HepG2 (cell line): ENCODE measurements around the gene IRF3. TPM values are rescaled to one million over a fixed set of nuclear protein-coding genes. Genes with fewer than 3 reads are reported as not detected.

Experiments
- ADNP ChIP-seq: sonication (generic); formaldehyde crosslinking; IDR thresholded peaks from 2 replicates; pipeline ENCODE4 v1.4.0; 2020; ENCODE audit warnings: missing genetic modification reagents
- CEBPG ChIP-seq: IDR thresholded peaks from 2 replicates; pipeline ENCODE4 v1.6.1; 2016
- ELF4 ChIP-seq: sonication (generic); formaldehyde crosslinking; IDR thresholded peaks from 2 replicates; pipeline ENCODE4 v1.5.0; 2020; ENCODE audit warnings: missing genetic modification reagents, mild to moderate bottlenecking, moderate library complexity, borderline replicate concordance
- FOXJ3 ChIP-seq: sonication (generic); formaldehyde crosslinking; IDR thresholded peaks from 2 replicates; pipeline ENCODE4 v1.4.0; 2020; ENCODE audit warnings: missing genetic modification reagents, mild to moderate bottlenecking, borderline replicate concordance
- GABPA ChIP-seq, 2 experiments: IDR thresholded peaks; 2 replicates each; pipeline ENCODE4 v1.6.1; 2011 to 2016; ENCODE audit warnings: low read depth in 2 of 2, low read length in 1 of 2, missing biosample characterization in 1 of 2, missing genetic modification characterization in 1 of 2
- HINFP ChIP-seq: sonication (generic); formaldehyde crosslinking; IDR thresholded peaks from 2 replicates; pipeline ENCODE4 v1.4.0; 2020; ENCODE audit warnings: low read depth, mild to moderate bottlenecking, missing genetic modification reagents
- KDM3A ChIP-seq: IDR thresholded peaks from 2 replicates; pipeline ENCODE4 v1.6.1; 2018; ENCODE audit warnings: low read depth, missing compliant biosample characterization
- NCOA1 ChIP-seq: sonication (generic); formaldehyde crosslinking; IDR thresholded peaks from 2 replicates; pipeline ENCODE4 v1.9.0; 2021; ENCODE audit warnings: missing genetic modification reagents
- NR1H2 ChIP-seq: sonication (generic); formaldehyde crosslinking; IDR thresholded peaks from 2 replicates; pipeline ENCODE4 v1.8.1; 2022; ENCODE audit warnings: low read depth, missing genetic modification reagents, borderline replicate concordance
- PHF20 ChIP-seq: sonication (generic); formaldehyde crosslinking; IDR thresholded peaks from 2 replicates; pipeline ENCODE4 v1.5.0; 2020; ENCODE audit warnings: mild to moderate bottlenecking, missing genetic modification reagents
- REST ChIP-seq, 2 experiments: IDR thresholded peaks; 2 replicates each; pipeline ENCODE4 v1.6.1; 2011 to 2012; ENCODE audit warnings: low read length in 2 of 2, borderline replicate concordance in 1 of 2, low read depth in 1 of 2, mild to moderate bottlenecking in 1 of 2, moderate library complexity in 1 of 2
- SIN3A ChIP-seq: IDR thresholded peaks from 2 replicates; pipeline ENCODE4 v1.6.1; 2011; ENCODE audit warnings: low read depth, mild to moderate bottlenecking, control low read depth, low read length, borderline replicate concordance
- SMC3 ChIP-seq: IDR thresholded peaks from 2 replicates; pipeline ENCODE4 v1.6.1; 2011; ENCODE audit warnings: low read length, improper control_type of control experiment
- SRF ChIP-seq: IDR thresholded peaks from 2 replicates; pipeline ENCODE4 v1.6.1; 2011; ENCODE audit warnings: mild to moderate bottlenecking, low read depth, low read length, moderate library complexity
- WIZ ChIP-seq: sonication (generic); formaldehyde crosslinking; IDR thresholded peaks from 2 replicates; pipeline ENCODE4 v1.5.1; 2020; ENCODE audit warnings: mild to moderate bottlenecking, missing genetic modification reagents
- ZNF143 ChIP-seq: sonication (generic); formaldehyde crosslinking; IDR thresholded peaks from 2 replicates; pipeline ENCODE4 v1.4.0; 2020; ENCODE audit warnings: missing genetic modification reagents
- ZNF558 ChIP-seq: sonication (generic); formaldehyde crosslinking; IDR thresholded peaks from 2 replicates; pipeline ENCODE4 v1.9.0; 2022; ENCODE audit warnings: mild to moderate bottlenecking, missing genetic modification reagents, borderline replicate concordance
- ZNF570 ChIP-seq: sonication (generic); formaldehyde crosslinking; IDR thresholded peaks from 2 replicates; pipeline ENCODE4 v1.4.0; 2020; ENCODE audit warnings: mild to moderate bottlenecking, missing genetic modification reagents, borderline replicate concordance
- polyA plus RNA-seq, 8 experiments: library from polyadenylated mRNA; depleted of rRNA in 3 of 8; stranded (reverse) in 7 of 8; unstranded in 1 of 8; fragments of >200 nt; fragmentation: Illumina TruSeq in 4 of 8; extraction: Trizol in 4 of 8; gene quantifications; 2 replicates each; pipeline versions ENCODE4 v1.2.1 to v1.2.3, GENCODE V29; 2011 to 2016; ENCODE audit warnings: low read depth in 4 of 8, missing spikeins in 1 of 8, mixed read lengths in 1 of 8; ENCODE audit not compliant: insufficient read depth in 1 of 8
- total RNA-seq, 5 experiments: library from RNA; depleted of rRNA; stranded (reverse); fragments of >200 nt; fragmentation: Illumina TruSeq; extraction: Trizol; gene quantifications; 2 replicates each; pipeline ENCODE4 v1.2.3, GENCODE V29; 2016; ENCODE audit warnings: low read depth in 1 of 5
- TF ChIP-seq, protein P1 (sequence below): sonication (generic); formaldehyde crosslinking; IDR thresholded peaks from 2 replicates; pipeline ENCODE4 v1.5.0; 2020; ENCODE audit warnings: mild to moderate bottlenecking, missing genetic modification reagents
- TF ChIP-seq, protein P2 (sequence below): sonication (generic); formaldehyde crosslinking; IDR thresholded peaks from 2 replicates; pipeline ENCODE4 v1.9.0; 2021; ENCODE audit warnings: missing genetic modification reagents, mild to moderate bottlenecking, borderline replicate concordance

IRF3 gene
- total and polyA plus RNA-seq, 2 of the 13 experiments (the other 11 are each of a cell fraction or from before 2014, with no cell fraction given): 61.9 to 65.5 TPM

GRCh38 chr19:49640113-49640898, 25.4 kb downstream of the IRF3 start, which contains the start of gene RRAS (continued):
- no peak for TF ChIP-seq ADNP
- TF ChIP-seq SIN3A: peak; percentile 65; the same call in 1 of the 2 replicates
- TF ChIP-seq ZNF143 (CRISPR knock-in tag): peak; percentile 79
- peak; percentile 17; the same call in 1 of the 2 replicates for TF ChIP-seq SRF
- TF ChIP-seq PHF20 (CRISPR knock-in tag): peak; percentile 72; the same call in 1 of the 2 replicates
- TF ChIP-seq NR1H2 (CRISPR knock-in tag): no peak
- TF ChIP-seq CEBPG (CRISPR knock-in tag): no peak
- TF ChIP-seq GABPA (IDR thresholded peaks at IDR 0.05; ENCODE audit: low read depth, low read length): peak; percentile 68
- TF ChIP-seq GABPA (CRISPR knock-in tag; IDR thresholded peaks at IDR 0.05; ENCODE audit: low read depth): peak; percentile 92
- peak; percentile 50; the same call in 1 of the 2 replicates for TF ChIP-seq KDM3A (CRISPR knock-in tag)
- TF ChIP-seq ZNF570 (CRISPR knock-in tag): no peak
- TF ChIP-seq ZNF558: no peak
- TF ChIP-seq, protein P1, sequence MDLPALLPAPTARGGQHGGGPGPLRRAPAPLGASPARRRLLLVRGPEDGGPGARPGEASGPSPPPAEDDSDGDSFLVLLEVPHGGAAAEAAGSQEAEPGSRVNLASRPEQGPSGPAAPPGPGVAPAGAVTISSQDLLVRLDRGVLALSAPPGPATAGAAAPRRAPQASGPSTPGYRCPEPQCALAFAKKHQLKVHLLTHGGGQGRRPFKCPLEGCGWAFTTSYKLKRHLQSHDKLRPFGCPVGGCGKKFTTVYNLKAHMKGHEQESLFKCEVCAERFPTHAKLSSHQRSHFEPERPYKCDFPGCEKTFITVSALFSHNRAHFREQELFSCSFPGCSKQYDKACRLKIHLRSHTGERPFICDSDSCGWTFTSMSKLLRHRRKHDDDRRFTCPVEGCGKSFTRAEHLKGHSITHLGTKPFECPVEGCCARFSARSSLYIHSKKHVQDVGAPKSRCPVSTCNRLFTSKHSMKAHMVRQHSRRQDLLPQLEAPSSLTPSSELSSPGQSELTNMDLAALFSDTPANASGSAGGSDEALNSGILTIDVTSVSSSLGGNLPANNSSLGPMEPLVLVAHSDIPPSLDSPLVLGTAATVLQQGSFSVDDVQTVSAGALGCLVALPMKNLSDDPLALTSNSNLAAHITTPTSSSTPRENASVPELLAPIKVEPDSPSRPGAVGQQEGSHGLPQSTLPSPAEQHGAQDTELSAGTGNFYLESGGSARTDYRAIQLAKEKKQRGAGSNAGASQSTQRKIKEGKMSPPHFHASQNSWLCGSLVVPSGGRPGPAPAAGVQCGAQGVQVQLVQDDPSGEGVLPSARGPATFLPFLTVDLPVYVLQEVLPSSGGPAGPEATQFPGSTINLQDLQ (CRISPR knock-in tag): no peak
- peak; percentile 6; the same call in 1 of the 2 replicates for TF ChIP-seq HINFP (CRISPR knock-in tag)
- TF ChIP-seq, protein P2, sequence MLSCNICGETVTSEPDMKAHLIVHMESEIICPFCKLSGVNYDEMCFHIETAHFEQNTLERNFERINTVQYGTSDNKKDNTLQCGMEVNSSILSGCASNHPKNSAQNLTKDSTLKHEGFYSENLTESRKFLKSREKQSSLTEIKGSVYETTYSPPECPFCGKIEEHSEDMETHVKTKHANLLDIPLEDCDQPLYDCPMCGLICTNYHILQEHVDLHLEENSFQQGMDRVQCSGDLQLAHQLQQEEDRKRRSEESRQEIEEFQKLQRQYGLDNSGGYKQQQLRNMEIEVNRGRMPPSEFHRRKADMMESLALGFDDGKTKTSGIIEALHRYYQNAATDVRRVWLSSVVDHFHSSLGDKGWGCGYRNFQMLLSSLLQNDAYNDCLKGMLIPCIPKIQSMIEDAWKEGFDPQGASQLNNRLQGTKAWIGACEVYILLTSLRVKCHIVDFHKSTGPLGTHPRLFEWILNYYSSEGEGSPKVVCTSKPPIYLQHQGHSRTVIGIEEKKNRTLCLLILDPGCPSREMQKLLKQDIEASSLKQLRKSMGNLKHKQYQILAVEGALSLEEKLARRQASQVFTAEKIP (CRISPR knock-in tag): no peak
- TF ChIP-seq NCOA1: no peak
- TF ChIP-seq ELF4 (CRISPR knock-in tag): peak; percentile 59; the same call in 1 of the 2 replicates
- no peak for TF ChIP-seq REST (IDR thresholded peaks at IDR 0.05; ENCODE audit: borderline replicate concordance in 1 of 2, low read depth in 1 of 2, low read length in 2 of 2)
- TF ChIP-seq SMC3: no peak
- no peak for TF ChIP-seq FOXJ3 (CRISPR knock-in tag)
- no peak for TF ChIP-seq WIZ (CRISPR knock-in tag)
